ENCODE results near the gene FOXP1. TPM values are rescaled to one million over a fixed set of nuclear protein-coding genes. Genes with fewer than 3 reads are reported as not detected.

FOXP1 gene
- total RNA-seq, 1 donor = 195 TPM

- Histone ChIP-seq H3K27me3 (ENCODE audit: insufficient read depth, low read length) (no peaks in the 10 kb centered on the region), H3K4me3 (ENCODE audit: insufficient read depth, low read length) (peak overlapping the region; percentile 53), H2AFZ (ENCODE audit: low read length) (no peak overlapping the region), H3K36me3 (ENCODE audit: insufficient read depth, low read length) (no peaks in the 10 kb centered on the region), H4K20me1 (ENCODE audit: insufficient read depth, low read length) (no peaks in the 10 kb centered on the region), H3K9me3 (ENCODE audit: low read depth, low read length) (no peaks in the 10 kb centered on the region), H3K79me2 (ENCODE audit: insufficient read depth, low read length) (peaks cover 47% of the 10 kb centered on the region), H3K4me2 (ENCODE audit: insufficient read depth, low read length) (peak overlapping the region; percentile 70), H3K27ac (ENCODE audit: low read depth, low read length) (peak overlapping the region; percentile 84), H3K4me1 (ENCODE audit: insufficient read depth, low read length) (peaks cover 65% of the 10 kb centered on the region)
- TF ChIP-seq CTCF (IDR thresholded peaks at IDR 0.05; ENCODE audit: extremely low read depth, low read depth, low read length) = no peak
- peak; percentile 32 for DNase-seq (ENCODE audit: insufficient read length, low spot score, missing footprints)
These were observed 339.2 kb downstream of the FOXP1 start for GRCh38 chr3:71244153-71244825.

GRCh38 chr3:71243229-71243628 is 340.3 kb downstream of the FOXP1 start:
- H2AFZ ChIP-seq (ENCODE audit: low read length) = no peak overlapping the region
- no peaks in the 10 kb centered on the region for H3K36me3 ChIP-seq (ENCODE audit: insufficient read depth, low read length)
- H4K20me1 ChIP-seq (ENCODE audit: insufficient read depth, low read length) = no peaks in the 10 kb centered on the region
- H3K4me1 ChIP-seq (ENCODE audit: insufficient read depth, low read length) = peaks cover 54% of the 10 kb centered on the region
- peak overlapping the region; percentile 70 for H3K4me2 ChIP-seq (ENCODE audit: insufficient read depth, low read length)
- H3K4me3 ChIP-seq (ENCODE audit: insufficient read depth, low read length) = no peak overlapping the region
- no peak for DNase-seq (ENCODE audit: insufficient read length, low spot score, missing footprints)
- H3K27me3 ChIP-seq (ENCODE audit: insufficient read depth, low read length) = no peaks in the 10 kb centered on the region
- H3K27ac ChIP-seq (ENCODE audit: low read depth, low read length) = peak overlapping the region; percentile 84
- H3K79me2 ChIP-seq (ENCODE audit: insufficient read depth, low read length) = peaks cover 54% of the 10 kb centered on the region
- no peaks in the 10 kb centered on the region for H3K9me3 ChIP-seq (ENCODE audit: low read depth, low read length)
- TF ChIP-seq CTCF (IDR thresholded peaks at IDR 0.05; ENCODE audit: extremely low read depth, low read depth, low read length) = no peak

- H2AFZ ChIP-seq (ENCODE audit: low read length) = no peak overlapping the region
- no peaks in the 10 kb centered on the region for H3K9me3 ChIP-seq (ENCODE audit: low read depth, low read length)
- no peak overlapping the region for H3K27ac ChIP-seq (ENCODE audit: low read depth, low read length)
- peaks cover 43% of the 10 kb centered on the region for H3K4me1 ChIP-seq (ENCODE audit: insufficient read depth, low read length)
- DNase-seq (ENCODE audit: insufficient read length, low spot score, missing footprints) = no peak
- H3K4me3 ChIP-seq (ENCODE audit: insufficient read depth, low read length) = no peak overlapping the region
- no peak overlapping the region for H3K4me2 ChIP-seq (ENCODE audit: insufficient read depth, low read length)
- TF ChIP-seq CTCF (IDR thresholded peaks at IDR 0.05; ENCODE audit: extremely low read depth, low read depth, low read length) = no peak
- H3K36me3 ChIP-seq (ENCODE audit: insufficient read depth, low read length) = no peaks in the 10 kb centered on the region
- no peaks in the 10 kb centered on the region for H4K20me1 ChIP-seq (ENCODE audit: insufficient read depth, low read length)
- no peaks in the 10 kb centered on the region for H3K27me3 ChIP-seq (ENCODE audit: insufficient read depth, low read length)
- H3K79me2 ChIP-seq (ENCODE audit: insufficient read depth, low read length) = peaks cover 52% of the 10 kb centered on the region
These were observed 341.5 kb downstream of the FOXP1 start for GRCh38 chr3:71241981-71242560.

GRCh38 chr3:71241246-71241901 is 342.2 kb downstream of the FOXP1 start:
- TF ChIP-seq CTCF (IDR thresholded peaks at IDR 0.05; ENCODE audit: extremely low read depth, low read depth, low read length) = no peak
- no peak for DNase-seq (ENCODE audit: insufficient read length, low spot score, missing footprints)
- H2AFZ ChIP-seq (ENCODE audit: low read length) = no peak overlapping the region
- H3K9me3 ChIP-seq (ENCODE audit: low read depth, low read length) = no peaks in the 10 kb centered on the region
- peak overlapping the region; percentile 13 for H3K27ac ChIP-seq (ENCODE audit: low read depth, low read length)
- H3K36me3 ChIP-seq (ENCODE audit: insufficient read depth, low read length) = no peaks in the 10 kb centered on the region
- no peaks in the 10 kb centered on the region for H3K27me3 ChIP-seq (ENCODE audit: insufficient read depth, low read length)
- H3K4me2 ChIP-seq (ENCODE audit: insufficient read depth, low read length) = no peak overlapping the region
- peaks cover 49% of the 10 kb centered on the region for H3K79me2 ChIP-seq (ENCODE audit: insufficient read depth, low read length)
- H3K4me3 ChIP-seq (ENCODE audit: insufficient read depth, low read length) = no peak overlapping the region
- H4K20me1 ChIP-seq (ENCODE audit: insufficient read depth, low read length) = no peaks in the 10 kb centered on the region
- peaks cover 36% of the 10 kb centered on the region for H3K4me1 ChIP-seq (ENCODE audit: insufficient read depth, low read length)
